Liver (tissue), 9 donors: ENCODE results near the gene SPATC1L. TPM values are rescaled to one million over a fixed set of nuclear protein-coding genes. Genes with fewer than 3 reads are reported as not detected.

ENCODE experiments used
- DNase-seq: peaks from one replicate; pipeline ENCODE4 v3.0.0-alpha.2; 2017; ENCODE audit warnings: low spot score
- H3K27ac ChIP-seq, 2 donors: one replicate each; pipeline ENCODE4 v1.7.0; 2013; ENCODE audit warnings: inconsistent platforms in 2 of 2, low read length in 2 of 2, control low read depth in 1 of 2, low read depth in 1 of 2, mild to moderate bottlenecking in 1 of 2
- H3K27me3 ChIP-seq, 4 donors: one replicate each; pipeline versions ENCODE4 v1.6.1 to v1.7.0; 2013; ENCODE audit warnings: low read length in 3 of 4, inconsistent platforms in 1 of 4, mild to moderate bottlenecking in 1 of 4, moderate library complexity in 1 of 4; ENCODE audit not compliant: control insufficient read depth in 4 of 4, insufficient read depth in 4 of 4
- H3K36me3 ChIP-seq, 4 donors: one replicate each; pipeline versions ENCODE4 v1.6.1 to v1.7.0; 2013; ENCODE audit warnings: low read length in 3 of 4, mild to moderate bottlenecking in 3 of 4, low read depth in 1 of 4, moderate library complexity in 1 of 4; ENCODE audit not compliant: control insufficient read depth in 4 of 4, insufficient read depth in 3 of 4
- H3K4me1 ChIP-seq, 4 donors: one replicate each; pipeline versions ENCODE4 v1.6.1 to v1.7.0; 2013; ENCODE audit warnings: low read length in 3 of 4, mild to moderate bottlenecking in 3 of 4, moderate library complexity in 1 of 4; ENCODE audit not compliant: control insufficient read depth in 4 of 4, insufficient read depth in 4 of 4
- H3K4me3 ChIP-seq, 3 donors: one replicate each; pipeline versions ENCODE4 v1.6.1 to v1.7.0; 2013; ENCODE audit warnings: low read length in 3 of 3, control low read depth in 1 of 3, low read depth in 1 of 3, mild to moderate bottlenecking in 1 of 3
- H3K9ac ChIP-seq, 2 donors: one replicate each; pipeline ENCODE4 v1.7.0; 2013; ENCODE audit warnings: low read length in 2 of 2, mild to moderate bottlenecking in 2 of 2, moderate library complexity in 2 of 2, control low read depth in 1 of 2, low read depth in 1 of 2
- H3K9me3 ChIP-seq, 4 donors: one replicate each; pipeline versions ENCODE4 v1.6.1 to v1.7.0; 2013; ENCODE audit warnings: low read length in 3 of 4; ENCODE audit not compliant: control insufficient read depth in 4 of 4
- EGR1 ChIP-seq, 2 donors: IDR thresholded peaks; 2 replicates each; pipeline ENCODE4 v1.6.1; 2016 to 2018; ENCODE audit warnings: antibody characterized with exemption in 2 of 2, low read depth in 2 of 2
- FOXA1 ChIP-seq: IDR thresholded peaks from 2 replicates; pipeline ENCODE4 v1.6.1; 2016; ENCODE audit warnings: antibody characterized with exemption
- FOXA2 ChIP-seq: IDR thresholded peaks from 2 replicates; pipeline ENCODE4 v1.6.1; 2016; ENCODE audit warnings: antibody characterized with exemption
- GABPA ChIP-seq, 2 donors: IDR thresholded peaks in 1 of 2; conservative IDR thresholded peaks in 1 of 2; 2 replicates each; pipeline ENCODE4 v1.6.1; 2016; ENCODE audit warnings: antibody characterized with exemption in 2 of 2, mild to moderate bottlenecking in 1 of 2, moderate library complexity in 1 of 2
- HNF4A ChIP-seq, 2 donors: conservative IDR thresholded peaks; 2 replicates each; pipeline ENCODE4 v1.6.1; 2016; ENCODE audit warnings: antibody characterized with exemption in 2 of 2, mild to moderate bottlenecking in 2 of 2
- HNF4G ChIP-seq: IDR thresholded peaks from 2 replicates; pipeline ENCODE4 v1.6.1; 2016; ENCODE audit warnings: antibody characterized with exemption
- JUND ChIP-seq, 2 donors: IDR thresholded peaks; 2 replicates each; pipeline ENCODE4 v1.6.1; 2016; ENCODE audit warnings: antibody characterized with exemption in 2 of 2
- NR2F2 ChIP-seq: IDR thresholded peaks from 2 replicates; pipeline ENCODE4 v1.6.1; 2016; ENCODE audit warnings: antibody characterized with exemption
- RAD21 ChIP-seq, 2 donors: IDR thresholded peaks; 2 replicates each; pipeline ENCODE4 v1.6.1; 2016; ENCODE audit warnings: antibody characterized with exemption in 2 of 2, mild to moderate bottlenecking in 2 of 2
- RXRA ChIP-seq, 2 donors: IDR thresholded peaks; 2 replicates each; pipeline ENCODE4 v1.6.1; 2017 to 2018; ENCODE audit warnings: antibody characterized with exemption in 2 of 2, mild to moderate bottlenecking in 1 of 2
- SP1 ChIP-seq: IDR thresholded peaks from 2 replicates; pipeline ENCODE4 v1.6.1; 2018; ENCODE audit warnings: antibody characterized with exemption, mild to moderate bottlenecking
- TAF1 ChIP-seq: conservative IDR thresholded peaks from 2 replicates; pipeline ENCODE4 v1.6.1; 2016; ENCODE audit warnings: antibody characterized with exemption, mild to moderate bottlenecking
- YY1 ChIP-seq: IDR thresholded peaks from 2 replicates; pipeline ENCODE4 v1.6.1; 2016; ENCODE audit warnings: antibody characterized with exemption, mild to moderate bottlenecking
- WGBS: extraction: QIAGEN DNeasy Blood & Tissue Kit; methylation state at CpG from one replicate; pipeline ENCODE4 v1.1.7; 2013; 5-methylcytosine and 5-hydroxymethylcytosine counted together
- polyA plus RNA-seq, 2 donors: library from polyadenylated mRNA; stranded (reverse) in 1 of 2; unstranded in 1 of 2; fragments of 200-250 nt in 1 of 2; fragments of >200 nt in 1 of 2; fragmentation: Nextera tagmentation in 1 of 2; extraction: Ambion mirVana in 1 of 2; gene quantifications; one replicate each; pipeline versions ENCODE4 v1.2.1 to v1.2.3, GENCODE V29; 2013 to 2015
- total RNA-seq, 2 donors: library from RNA; depleted of rRNA; stranded (reverse); fragments of >200 nt; gene quantifications; one replicate each; pipeline ENCODE4 v1.2.3, GENCODE V29; 2014
- TF ChIP-seq, protein P1 (sequence below): IDR thresholded peaks from 2 replicates; pipeline ENCODE4 v1.6.1; 2016; ENCODE audit warnings: antibody characterized with exemption
- TF ChIP-seq, protein P2 (sequence below): IDR thresholded peaks from 2 replicates; pipeline ENCODE4 v1.6.1; 2016; ENCODE audit warnings: antibody characterized with exemption
- TF ChIP-seq, protein P3 (sequence below): IDR thresholded peaks from 2 replicates; pipeline ENCODE4 v1.6.1; 2016; ENCODE audit warnings: antibody characterized with exemption
- TF ChIP-seq, protein P4 (sequence below): fragments of 150-350 bp; IDR thresholded peaks from 2 replicates; pipeline ENCODE4 v1.5.1; 2017; ENCODE audit warnings: improper control_type of control experiment, low read depth, low read length; ENCODE audit not compliant: missing input control
- TF ChIP-seq, protein P5 (sequence below): IDR thresholded peaks from 2 replicates; pipeline ENCODE4 v1.6.1; 2016; ENCODE audit warnings: antibody characterized with exemption, mild to moderate bottlenecking
- donor health status: healthy.
- donor health status: healthy.
- donor health status: healthy.
- donor health status: healthy.
- donor health status: healthy.

SPATC1L gene
- total and polyA plus RNA-seq, 4 donors, result 0.33 to 3.5 (median 0.79) TPM

DNA sequence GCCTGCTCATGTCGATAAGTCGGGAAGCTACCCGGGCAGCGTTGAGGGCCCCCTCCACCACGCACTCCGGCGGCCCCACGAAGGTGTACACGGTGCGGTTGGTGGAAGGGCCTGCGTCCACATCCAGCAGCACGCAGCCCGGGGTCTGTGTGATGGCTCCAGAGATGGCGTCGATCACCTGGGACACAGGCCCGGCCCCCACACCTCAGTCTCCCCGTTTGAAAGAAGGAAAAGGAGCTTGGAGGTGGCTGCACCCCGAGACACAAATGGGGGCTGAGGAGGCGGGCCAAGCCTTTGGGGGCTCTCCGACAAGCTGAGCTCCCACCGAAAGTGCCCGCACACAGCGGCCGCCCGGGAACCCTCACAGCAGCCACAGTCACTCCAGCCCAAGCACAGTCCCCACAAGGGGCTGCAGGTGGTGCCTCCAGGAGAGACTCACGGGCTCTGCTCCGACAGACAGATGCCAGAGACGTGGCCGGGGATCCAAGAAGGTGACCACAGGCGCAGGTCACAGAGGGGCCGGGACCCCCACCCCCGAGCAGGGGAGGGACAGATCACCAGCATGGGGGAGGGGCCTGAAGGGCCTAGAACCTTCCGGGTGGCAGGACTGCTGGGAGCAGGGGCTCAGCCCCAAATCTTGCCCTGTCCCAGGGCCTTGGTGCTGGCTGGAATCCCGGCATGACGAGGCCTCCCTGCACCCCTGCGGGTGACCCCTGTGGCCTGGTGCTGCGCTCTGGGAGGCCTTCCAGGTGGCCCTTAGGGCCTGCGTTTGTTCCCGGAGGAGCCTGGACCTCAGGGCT is 29.9 kb downstream of the SPATC1L start:
- Histone ChIP-seq H3K9me3 (no peaks in the 10 kb centered on the region), H3K4me3 (peak overlapping the region; percentile 60 to 85 (median 70)), H3K27ac (peak overlapping the region; percentile 83 to 92), H3K9ac (peak overlapping the region; percentile 83 to 99), H3K27me3 (no peaks in the 10 kb centered on the region), H3K4me1 (peaks cover 4 to 39% (median 17%) of the 10 kb centered on the region in 4 donors), H3K36me3 (peaks cover 3 to 10% (median 5%) of the 10 kb centered on the region in 4 donors)
- 38% methylated on average over 39 of the region's 39 CpGs for WGBS
- DNase-seq, result peak; percentile 46
- TF ChIP-seq RXRA (IDR thresholded peaks at IDR 0.05) (peak in 1 of 2 donors; percentile 39), HNF4G (no peak), RAD21 (IDR thresholded peaks at IDR 0.05) (no peak), YY1 (peak; percentile 17), NR2F2 (no peak), TAF1 (no peak), HNF4A (conservative IDR thresholded peaks at IDR 0.05) (peak in 1 of 2 donors; percentile 6), SP1 (no peak), FOXA2 (no peak)
- TF ChIP-seq, protein P1, sequence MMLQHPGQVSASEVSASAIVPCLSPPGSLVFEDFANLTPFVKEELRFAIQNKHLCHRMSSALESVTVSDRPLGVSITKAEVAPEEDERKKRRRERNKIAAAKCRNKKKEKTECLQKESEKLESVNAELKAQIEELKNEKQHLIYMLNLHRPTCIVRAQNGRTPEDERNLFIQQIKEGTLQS, result no peak
- TF ChIP-seq, protein P2, sequence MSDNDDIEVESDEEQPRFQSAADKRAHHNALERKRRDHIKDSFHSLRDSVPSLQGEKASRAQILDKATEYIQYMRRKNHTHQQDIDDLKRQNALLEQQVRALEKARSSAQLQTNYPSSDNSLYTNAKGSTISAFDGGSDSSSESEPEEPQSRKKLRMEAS, result no peak

DNA sequence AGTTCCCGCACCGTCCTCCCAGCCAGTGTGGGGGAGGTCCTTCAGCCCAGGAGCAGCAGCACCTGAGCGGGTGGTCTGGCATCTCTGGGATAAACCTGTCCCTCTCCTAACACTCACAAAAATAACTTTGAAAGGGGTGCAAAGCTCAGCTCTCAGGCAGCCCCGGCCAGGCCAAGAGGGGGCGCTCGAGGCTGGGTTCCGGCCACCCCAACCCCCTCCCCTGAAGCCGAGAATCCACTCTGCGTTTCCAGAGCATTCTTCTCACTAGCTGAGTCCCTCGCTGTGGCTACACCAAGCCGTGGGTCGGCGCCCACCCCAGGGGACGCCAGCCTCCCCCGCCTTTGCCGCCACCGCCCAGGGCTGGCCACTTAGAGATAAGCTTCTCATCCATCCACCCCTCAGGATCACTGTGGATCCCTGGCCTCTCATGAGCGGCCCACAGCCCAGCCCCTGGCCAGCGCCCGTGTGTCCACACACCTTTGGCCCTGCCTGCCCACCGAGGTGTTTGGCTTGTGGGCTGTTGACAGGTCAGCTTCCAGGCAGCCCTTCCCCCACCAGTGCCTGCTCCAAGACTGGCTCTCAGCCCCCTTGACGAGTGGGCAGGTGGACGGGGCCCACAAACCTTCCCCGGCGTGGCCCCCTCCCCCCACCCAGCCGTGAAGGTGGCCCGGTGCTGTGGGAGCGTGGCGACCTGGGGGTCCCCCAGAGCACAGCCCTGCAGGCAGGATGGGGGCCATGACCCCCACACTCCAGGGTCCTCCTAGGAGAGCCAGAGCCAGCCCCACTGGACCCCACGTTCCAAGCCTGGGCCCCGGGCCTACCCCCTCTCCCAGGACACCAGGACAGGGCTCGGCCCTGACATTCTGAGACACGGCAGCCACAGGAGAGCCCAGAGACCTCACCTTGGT is 30.8 kb downstream of the SPATC1L start:
- Histone ChIP-seq H3K4me1 (peaks cover 4 to 39% (median 17%) of the 10 kb centered on the region in 4 donors), H3K36me3 (peaks cover 10 to 14% (median 11%) of the 10 kb centered on the region in 4 donors), H3K27me3 (no peaks in the 10 kb centered on the region), H3K27ac (peak overlapping the region; percentile 83 to 92), H3K9me3 (no peaks in the 10 kb centered on the region), H3K4me3 (peak overlapping the region; percentile 60 to 85 (median 70)), H3K9ac (peak overlapping the region; percentile 83 to 99)
- DNase-seq, result peak; percentile 81
- TF ChIP-seq, protein P2, result peak; percentile 59
- TF ChIP-seq YY1 (peak; percentile 52), FOXA2 (peak; percentile 52), FOXA1 (no peak), HNF4A (conservative IDR thresholded peaks at IDR 0.05) (peak; percentile 59 to 76), SP1 (peak; percentile 29), EGR1 (IDR thresholded peaks at IDR 0.05; ENCODE audit: low read depth in 2 of 2) (no peak), NR2F2 (peak; percentile 33), RXRA (IDR thresholded peaks at IDR 0.05) (peak; percentile 55 to 83), HNF4G (no peak), TAF1 (no peak), GABPA (IDR thresholded peaks at IDR 0.05 in 1 of 2, conservative IDR thresholded peaks at IDR 0.05 in 1 of 2) (no peak), JUND (IDR thresholded peaks at IDR 0.05) (no peak), RAD21 (IDR thresholded peaks at IDR 0.05) (peak; percentile 62 to 65)
- TF ChIP-seq, protein P3, sequence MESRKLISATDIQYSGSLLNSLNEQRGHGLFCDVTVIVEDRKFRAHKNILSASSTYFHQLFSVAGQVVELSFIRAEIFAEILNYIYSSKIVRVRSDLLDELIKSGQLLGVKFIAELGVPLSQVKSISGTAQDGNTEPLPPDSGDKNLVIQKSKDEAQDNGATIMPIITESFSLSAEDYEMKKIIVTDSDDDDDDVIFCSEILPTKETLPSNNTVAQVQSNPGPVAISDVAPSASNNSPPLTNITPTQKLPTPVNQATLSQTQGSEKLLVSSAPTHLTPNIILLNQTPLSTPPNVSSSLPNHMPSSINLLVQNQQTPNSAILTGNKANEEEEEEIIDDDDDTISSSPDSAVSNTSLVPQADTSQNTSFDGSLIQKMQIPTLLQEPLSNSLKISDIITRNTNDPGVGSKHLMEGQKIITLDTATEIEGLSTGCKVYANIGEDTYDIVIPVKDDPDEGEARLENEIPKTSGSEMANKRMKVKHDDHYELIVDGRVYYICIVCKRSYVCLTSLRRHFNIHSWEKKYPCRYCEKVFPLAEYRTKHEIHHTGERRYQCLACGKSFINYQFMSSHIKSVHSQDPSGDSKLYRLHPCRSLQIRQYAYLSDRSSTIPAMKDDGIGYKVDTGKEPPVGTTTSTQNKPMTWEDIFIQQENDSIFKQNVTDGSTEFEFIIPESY, result peak; percentile 15
- TF ChIP-seq, protein P4, sequence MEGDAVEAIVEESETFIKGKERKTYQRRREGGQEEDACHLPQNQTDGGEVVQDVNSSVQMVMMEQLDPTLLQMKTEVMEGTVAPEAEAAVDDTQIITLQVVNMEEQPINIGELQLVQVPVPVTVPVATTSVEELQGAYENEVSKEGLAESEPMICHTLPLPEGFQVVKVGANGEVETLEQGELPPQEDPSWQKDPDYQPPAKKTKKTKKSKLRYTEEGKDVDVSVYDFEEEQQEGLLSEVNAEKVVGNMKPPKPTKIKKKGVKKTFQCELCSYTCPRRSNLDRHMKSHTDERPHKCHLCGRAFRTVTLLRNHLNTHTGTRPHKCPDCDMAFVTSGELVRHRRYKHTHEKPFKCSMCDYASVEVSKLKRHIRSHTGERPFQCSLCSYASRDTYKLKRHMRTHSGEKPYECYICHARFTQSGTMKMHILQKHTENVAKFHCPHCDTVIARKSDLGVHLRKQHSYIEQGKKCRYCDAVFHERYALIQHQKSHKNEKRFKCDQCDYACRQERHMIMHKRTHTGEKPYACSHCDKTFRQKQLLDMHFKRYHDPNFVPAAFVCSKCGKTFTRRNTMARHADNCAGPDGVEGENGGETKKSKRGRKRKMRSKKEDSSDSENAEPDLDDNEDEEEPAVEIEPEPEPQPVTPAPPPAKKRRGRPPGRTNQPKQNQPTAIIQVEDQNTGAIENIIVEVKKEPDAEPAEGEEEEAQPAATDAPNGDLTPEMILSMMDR, result peak; percentile 58
- TF ChIP-seq, protein P1, result no peak
- TF ChIP-seq, protein P5, sequence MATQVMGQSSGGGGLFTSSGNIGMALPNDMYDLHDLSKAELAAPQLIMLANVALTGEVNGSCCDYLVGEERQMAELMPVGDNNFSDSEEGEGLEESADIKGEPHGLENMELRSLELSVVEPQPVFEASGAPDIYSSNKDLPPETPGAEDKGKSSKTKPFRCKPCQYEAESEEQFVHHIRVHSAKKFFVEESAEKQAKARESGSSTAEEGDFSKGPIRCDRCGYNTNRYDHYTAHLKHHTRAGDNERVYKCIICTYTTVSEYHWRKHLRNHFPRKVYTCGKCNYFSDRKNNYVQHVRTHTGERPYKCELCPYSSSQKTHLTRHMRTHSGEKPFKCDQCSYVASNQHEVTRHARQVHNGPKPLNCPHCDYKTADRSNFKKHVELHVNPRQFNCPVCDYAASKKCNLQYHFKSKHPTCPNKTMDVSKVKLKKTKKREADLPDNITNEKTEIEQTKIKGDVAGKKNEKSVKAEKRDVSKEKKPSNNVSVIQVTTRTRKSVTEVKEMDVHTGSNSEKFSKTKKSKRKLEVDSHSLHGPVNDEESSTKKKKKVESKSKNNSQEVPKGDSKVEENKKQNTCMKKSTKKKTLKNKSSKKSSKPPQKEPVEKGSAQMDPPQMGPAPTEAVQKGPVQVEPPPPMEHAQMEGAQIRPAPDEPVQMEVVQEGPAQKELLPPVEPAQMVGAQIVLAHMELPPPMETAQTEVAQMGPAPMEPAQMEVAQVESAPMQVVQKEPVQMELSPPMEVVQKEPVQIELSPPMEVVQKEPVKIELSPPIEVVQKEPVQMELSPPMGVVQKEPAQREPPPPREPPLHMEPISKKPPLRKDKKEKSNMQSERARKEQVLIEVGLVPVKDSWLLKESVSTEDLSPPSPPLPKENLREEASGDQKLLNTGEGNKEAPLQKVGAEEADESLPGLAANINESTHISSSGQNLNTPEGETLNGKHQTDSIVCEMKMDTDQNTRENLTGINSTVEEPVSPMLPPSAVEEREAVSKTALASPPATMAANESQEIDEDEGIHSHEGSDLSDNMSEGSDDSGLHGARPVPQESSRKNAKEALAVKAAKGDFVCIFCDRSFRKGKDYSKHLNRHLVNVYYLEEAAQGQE, result peak; percentile 71
- 18% methylated on average over 33 of the region's 33 CpGs for WGBS
